Fibroblast of villous mesenchyme (primary cell): ENCODE data around the gene SLC7A6. TPM values are rescaled to one million over a fixed set of nuclear protein-coding genes. Genes with fewer than 3 reads are reported as not detected.

Source experiments
- DNase-seq: peaks from one replicate; pipeline ENCODE4 v3.0.0-alpha.2; 2010; ENCODE audit warnings: low read depth
- H3K4me3 ChIP-seq: 2 replicates; pipeline ENCODE4 v1.5.1; 2011; ENCODE audit warnings: low read depth, mild to moderate bottlenecking, low read length
- total RNA-seq: library from RNA; depleted of rRNA; stranded (reverse); fragments of >200 nt; gene quantifications from 2 replicates; pipeline ENCODE4 v1.2.3, GENCODE V29; 2012
- TF ChIP-seq, protein P1 (sequence below): IDR thresholded peaks from 2 replicates; pipeline ENCODE4 v1.5.1; 2012; ENCODE audit warnings: low read depth, mild to moderate bottlenecking, low read length; ENCODE audit not compliant: insufficient read depth

The SLC7A6 gene
- total RNA-seq, 1 donor: 49.7 TPM

DNA sequence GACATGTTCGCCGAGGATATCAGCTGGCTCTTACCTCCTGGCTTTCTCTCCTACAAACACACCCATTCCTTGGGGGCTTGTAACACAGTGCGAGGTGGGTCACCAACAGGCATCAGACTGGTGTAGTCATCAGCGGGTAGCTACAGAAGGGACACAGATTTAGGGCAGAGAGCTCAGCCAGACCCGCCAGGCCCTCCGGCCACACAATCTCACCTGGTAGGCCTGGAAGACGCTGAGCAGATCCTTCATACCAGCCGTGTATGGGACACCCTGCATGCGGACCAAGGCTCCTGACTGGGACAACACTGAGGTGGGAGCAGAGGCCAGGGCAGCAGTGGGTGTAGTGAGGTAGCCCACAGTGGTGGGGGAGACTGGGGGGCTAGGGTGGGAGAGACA is 34.2 kb upstream of the SLC7A6 start:
- no peak for DNase-seq
- TF ChIP-seq, protein P1, sequence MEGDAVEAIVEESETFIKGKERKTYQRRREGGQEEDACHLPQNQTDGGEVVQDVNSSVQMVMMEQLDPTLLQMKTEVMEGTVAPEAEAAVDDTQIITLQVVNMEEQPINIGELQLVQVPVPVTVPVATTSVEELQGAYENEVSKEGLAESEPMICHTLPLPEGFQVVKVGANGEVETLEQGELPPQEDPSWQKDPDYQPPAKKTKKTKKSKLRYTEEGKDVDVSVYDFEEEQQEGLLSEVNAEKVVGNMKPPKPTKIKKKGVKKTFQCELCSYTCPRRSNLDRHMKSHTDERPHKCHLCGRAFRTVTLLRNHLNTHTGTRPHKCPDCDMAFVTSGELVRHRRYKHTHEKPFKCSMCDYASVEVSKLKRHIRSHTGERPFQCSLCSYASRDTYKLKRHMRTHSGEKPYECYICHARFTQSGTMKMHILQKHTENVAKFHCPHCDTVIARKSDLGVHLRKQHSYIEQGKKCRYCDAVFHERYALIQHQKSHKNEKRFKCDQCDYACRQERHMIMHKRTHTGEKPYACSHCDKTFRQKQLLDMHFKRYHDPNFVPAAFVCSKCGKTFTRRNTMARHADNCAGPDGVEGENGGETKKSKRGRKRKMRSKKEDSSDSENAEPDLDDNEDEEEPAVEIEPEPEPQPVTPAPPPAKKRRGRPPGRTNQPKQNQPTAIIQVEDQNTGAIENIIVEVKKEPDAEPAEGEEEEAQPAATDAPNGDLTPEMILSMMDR: no peak
- H3K4me3 ChIP-seq: no peak overlapping the region

DNA sequence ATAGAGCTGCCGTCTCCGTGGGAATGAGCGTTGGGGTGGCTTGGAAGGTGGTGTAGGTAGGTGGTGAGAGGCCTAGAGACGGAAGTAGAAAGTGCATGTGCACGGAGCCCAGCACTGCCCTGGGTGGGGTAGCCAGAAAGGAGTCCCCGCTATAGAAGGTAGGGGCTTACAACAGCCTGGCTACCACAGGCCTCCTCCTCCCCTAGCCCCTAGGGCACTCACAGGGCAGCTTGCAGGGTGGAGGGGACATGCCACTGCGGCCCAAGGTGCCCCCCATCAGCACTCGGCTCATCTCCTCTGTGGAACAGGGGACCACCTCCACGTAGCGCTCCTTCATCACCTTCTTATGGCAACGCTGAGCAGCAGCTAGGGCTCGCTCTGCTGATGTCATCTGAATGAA is 33.4 kb upstream of the SLC7A6 start:
- TF ChIP-seq, protein P1: no peak
- DNase-seq: no peak
- no peak overlapping the region for H3K4me3 ChIP-seq

DNA sequence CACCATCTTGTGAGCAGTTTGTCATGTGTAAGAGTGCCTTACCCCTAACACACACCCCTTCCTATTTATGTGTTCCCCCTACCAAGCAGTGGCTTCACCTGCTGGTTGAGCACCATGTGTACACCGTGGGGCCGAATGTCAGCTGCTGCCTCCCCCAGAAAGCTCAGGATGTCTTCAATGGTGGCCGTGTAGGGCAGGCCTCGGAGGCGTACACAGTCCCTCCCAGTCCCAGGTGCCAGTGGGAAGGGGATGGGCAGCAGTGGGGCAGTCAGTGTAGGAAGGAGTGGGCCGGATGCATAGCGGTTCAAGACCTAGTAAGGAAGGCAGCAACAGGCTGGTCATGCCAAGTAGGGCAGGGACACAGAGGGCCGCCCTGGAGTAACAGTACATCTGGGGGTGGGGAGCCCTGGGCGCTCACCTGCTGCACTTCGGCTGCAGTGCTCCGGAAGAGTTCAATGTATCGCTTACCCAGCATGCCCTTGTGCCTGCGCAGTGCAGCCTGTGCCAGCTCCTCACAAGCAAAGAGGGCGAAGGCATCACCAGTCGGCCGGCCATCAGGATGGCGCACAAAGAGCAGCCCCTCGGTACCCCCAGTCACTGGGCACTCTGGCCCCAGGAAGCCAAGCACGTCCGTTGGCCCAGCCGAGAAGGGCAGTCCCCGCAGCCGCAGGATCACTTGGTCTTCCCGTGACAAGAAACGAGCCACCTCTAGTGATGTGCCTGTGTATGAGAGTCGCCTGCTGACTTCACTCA is 32.8 kb upstream of the SLC7A6 start:
- DNase-seq: no peak
- H3K4me3 ChIP-seq: no peak overlapping the region
- TF ChIP-seq, protein P1: no peak

DNA sequence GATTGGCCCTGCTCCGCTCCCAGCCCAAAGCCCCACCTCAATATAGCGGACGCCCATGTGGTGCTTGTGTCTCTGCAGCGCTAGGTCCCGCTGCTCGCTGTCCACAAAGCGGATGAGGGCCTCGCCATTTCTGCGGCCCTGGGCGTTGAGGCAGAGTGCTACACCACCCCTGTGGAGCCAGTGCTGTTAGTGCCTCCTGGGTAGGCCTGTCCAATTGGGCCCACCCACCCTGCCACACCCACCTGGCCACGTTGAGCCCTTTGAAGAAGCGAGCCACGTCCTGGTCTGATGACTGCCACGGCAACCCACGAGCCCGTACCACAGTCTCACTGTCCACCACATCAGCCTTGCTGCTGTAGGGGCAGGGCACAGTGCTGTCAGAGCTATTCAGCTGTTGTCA is 32.0 kb upstream of the SLC7A6 start:
- TF ChIP-seq, protein P1: no peak
- no peak for DNase-seq
- H3K4me3 ChIP-seq: no peak overlapping the region

DNA sequence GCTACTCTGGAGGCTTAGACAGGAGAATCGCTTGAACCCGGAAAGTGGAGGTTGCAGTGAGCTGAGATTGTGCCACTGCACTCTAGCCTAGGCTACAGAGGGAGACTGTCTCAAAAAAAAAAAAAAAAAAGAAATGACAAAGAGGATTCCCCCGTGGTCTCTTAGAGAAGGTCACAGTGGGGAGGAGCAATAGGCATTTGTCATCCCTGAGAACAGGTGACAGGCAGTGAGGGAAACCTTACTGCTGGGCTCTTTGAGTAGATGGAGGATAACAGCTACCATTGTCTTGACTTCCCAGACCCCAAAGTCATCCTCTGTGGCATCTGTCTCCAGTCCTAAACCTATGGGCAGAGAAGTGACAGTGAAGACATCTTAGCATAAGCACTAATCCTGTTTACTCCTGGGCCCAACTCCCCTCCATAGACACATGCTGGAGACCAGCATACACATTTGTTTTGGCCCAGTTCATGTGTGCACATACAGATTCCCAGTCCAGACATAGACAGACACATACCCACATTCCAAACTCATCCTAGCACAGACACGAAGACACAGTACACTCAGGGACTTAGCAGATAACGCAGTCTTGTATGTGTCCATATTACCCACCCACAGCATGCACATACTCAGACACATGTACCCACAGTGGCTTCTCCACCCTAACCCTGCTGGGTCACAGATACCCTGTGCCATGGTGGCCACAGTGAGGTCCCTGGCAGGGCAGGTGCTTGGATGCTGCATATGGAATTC is 31.1 kb upstream of the SLC7A6 start:
- no peak overlapping the region for H3K4me3 ChIP-seq
- DNase-seq: no peak
- TF ChIP-seq, protein P1: no peak

DNA sequence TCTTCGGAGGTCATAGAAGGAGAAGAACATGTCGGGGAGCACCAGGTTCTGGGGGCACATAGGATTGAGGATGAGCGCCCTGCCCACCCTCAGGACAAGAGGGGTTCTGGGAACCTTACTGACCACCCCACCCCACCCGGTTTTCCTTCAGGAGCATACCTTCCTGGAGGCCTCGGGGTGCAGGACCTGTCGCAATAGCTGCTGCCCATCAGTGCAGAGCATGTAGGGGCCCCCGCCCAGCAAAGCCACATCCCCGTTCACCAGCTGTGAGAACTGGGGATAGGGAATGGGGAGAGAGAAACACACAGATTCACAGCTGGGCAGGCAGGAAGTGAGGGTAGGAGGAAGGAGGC is 30.5 kb upstream of the SLC7A6 start:
- TF ChIP-seq, protein P1: no peak
- H3K4me3 ChIP-seq: no peak overlapping the region
- DNase-seq: peak; percentile 62
